ENCODE results near the gene VEZF1. TPM values are rescaled to one million over a fixed set of nuclear protein-coding genes. Genes with fewer than 3 reads are reported as not detected.

VEZF1 gene, protein sequence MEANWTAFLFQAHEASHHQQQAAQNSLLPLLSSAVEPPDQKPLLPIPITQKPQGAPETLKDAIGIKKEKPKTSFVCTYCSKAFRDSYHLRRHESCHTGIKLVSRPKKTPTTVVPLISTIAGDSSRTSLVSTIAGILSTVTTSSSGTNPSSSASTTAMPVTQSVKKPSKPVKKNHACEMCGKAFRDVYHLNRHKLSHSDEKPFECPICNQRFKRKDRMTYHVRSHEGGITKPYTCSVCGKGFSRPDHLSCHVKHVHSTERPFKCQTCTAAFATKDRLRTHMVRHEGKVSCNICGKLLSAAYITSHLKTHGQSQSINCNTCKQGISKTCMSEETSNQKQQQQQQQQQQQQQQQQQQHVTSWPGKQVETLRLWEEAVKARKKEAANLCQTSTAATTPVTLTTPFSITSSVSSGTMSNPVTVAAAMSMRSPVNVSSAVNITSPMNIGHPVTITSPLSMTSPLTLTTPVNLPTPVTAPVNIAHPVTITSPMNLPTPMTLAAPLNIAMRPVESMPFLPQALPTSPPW
- polyA plus RNA-seq (ENCODE audit: insufficient read length in 4 of 4), result 100 to 1,000 TPM in 3 of 4 donors, 10 to 100 TPM in 1; 98.0 to 120 (median 106) TPM

- DNase-seq (ENCODE audit: low read depth in 4 of 4, low spot score in 3 of 4), result peak in 2 of 4 donors; percentile 33 to 47
These were observed at the start of gene VEZF1 for GRCh38 chr17:57987581-57988300. Gene VEZF1 (minus strand): TSS chr17:57988254. CDS start chr17:57988111, 143 bp downstream.

DNA sequence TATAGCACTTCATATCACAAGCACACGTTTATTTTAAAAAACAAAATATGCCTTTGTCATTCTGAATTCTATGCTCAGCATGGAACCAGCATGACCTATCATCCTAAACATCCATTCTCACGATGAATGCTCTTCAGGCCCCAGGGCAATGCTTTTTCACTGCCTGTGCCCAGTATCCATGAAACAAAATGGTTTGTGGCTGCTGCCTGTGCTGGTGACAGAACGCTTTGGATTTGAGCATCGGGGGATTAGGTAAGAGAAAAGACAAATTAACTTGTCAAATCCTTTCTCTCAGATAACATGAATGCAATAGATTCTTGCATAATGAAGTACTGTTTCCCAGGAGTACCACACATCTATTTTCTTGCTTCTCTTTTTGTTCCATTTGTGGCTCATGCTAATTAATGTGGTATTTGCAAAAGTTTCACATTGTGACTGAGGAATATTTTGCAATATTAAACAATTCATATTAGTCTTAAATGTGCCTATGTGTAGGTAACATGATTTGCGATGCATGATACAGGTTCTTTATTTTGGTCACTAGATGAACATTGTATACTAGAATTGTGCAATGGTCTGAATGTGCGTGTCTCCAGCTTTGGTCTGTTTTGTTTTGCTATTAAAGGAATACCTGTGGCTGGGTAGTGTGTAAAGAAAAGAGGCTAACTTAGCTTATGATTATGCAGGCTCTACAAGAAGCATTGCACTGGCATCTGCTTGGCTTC is 44.8 kb upstream of the VEZF1 start:
- no peak for DNase-seq (ENCODE audit: low read depth in 4 of 4, low spot score in 3 of 4)

DNA sequence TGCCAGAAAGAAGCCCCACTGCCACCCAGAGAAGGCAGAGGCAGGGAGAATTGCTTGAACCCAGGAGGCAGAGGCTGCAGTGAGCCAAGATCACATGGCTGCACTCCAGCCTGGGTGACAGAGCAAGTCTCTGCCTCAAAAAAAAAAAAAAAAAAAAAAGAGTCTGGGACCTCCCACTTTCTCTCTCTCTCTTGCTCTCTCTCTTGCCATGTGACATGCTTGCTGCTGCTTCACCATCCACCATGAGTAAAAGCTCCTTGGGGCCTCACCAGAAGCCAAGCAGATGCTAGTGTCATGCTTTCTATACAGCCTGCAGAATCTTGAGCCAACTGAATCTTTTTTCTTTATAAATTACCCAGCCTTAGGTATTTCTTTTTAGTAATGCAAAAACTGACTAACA is 40.5 kb upstream of the VEZF1 start:
- DNase-seq (ENCODE audit: low read depth in 4 of 4, low spot score in 3 of 4), result no peak

- DNase-seq (ENCODE audit: low read depth in 4 of 4, low spot score in 3 of 4), result no peak
These were observed 32.3 kb upstream of the VEZF1 start for GRCh38 chr17:58020401-58020800.

DNA sequence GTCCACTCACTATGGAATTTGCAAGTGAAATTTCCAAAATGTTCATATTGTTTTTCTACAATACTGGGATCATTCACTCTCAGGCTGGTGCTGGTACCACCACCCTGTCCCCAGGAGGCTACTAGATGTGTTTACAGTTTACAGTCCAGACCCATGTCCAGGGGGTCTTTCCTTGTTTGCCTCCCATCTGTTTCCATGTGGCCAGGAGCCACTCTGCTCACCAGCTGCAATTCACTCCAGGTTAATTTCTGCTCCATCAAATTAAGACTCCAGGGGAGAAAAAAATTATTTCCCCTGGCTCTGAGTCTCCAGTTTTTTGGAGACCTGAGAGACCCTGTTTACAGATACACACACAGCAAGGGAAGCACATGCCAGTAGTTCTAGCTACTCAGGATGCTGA is 31.5 kb upstream of the VEZF1 start:
- DNase-seq (ENCODE audit: low read depth in 4 of 4, low spot score in 3 of 4), result no peak

DNA sequence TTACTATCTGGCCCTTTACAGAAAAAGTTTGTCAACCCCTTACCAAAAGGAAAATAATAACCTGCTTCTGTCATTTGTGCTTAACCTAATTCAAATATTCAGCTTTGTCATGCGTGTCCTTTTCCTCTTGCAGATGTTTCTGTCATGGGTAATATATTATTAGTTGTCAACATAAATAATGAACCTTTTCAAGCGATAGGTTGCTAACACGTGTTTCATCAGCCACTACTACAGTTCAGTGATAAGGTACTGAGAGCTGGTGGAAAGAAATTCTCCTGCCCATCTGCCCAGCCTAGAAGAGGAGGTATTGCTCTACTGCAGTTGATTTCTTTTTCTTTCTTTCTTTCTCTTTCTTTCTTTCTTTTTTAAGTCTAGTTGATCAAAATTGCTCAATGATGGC is 31.0 kb upstream of the VEZF1 start:
- no peak for DNase-seq (ENCODE audit: low read depth in 4 of 4, low spot score in 3 of 4)

GRCh38 chr17:58010067-58010799 is 22.2 kb upstream of the VEZF1 start:
- no peak for DNase-seq (ENCODE audit: low read depth in 4 of 4, low spot score in 3 of 4)

DNA sequence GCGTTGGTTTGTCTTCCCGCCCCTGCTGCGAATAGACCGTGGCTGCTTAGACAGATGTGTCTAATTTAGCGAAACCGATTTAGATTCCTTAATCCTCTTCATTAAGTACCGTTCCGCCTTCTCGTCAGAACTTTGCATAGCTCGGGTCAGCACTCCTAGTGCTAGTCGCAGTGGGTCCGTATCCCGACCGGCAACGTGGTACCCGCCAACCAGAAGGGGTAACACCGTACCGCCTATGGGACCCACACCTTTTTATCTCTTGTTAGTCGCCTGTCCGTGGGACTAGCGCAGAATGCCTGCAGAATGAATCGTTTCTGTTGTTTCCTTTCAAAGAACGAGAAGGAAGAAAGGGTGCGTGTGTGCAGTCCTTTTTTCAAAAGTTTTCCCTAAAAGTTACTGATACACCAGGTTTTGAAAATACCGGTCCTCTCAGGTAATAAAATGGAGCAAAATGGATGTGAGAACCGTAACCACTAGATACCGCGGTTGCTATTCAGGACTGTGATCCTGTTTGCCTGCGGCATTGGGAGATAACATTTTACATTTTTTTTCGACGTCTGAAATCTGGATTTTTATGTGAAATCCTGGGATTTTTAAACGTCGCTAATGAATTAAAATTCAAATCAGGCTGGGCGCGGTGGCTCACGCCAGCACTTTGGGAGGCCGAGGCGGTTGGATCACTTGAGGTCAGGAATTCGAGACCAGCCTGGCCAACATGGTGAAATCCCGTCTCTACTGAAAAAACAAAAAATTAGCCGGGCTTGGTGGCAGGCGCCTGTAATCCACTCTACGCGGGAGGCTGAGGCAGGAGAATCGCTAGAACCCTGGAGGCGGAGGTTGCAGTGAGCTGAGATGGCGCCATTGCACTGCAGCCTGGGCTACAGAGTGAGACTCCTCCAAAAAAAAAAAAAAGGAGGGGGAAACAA is 20.0 kb upstream of the VEZF1 start:
- DNase-seq (ENCODE audit: low read depth in 4 of 4, low spot score in 3 of 4), result no peak

GRCh38 chr17:58006924-58007780 is 19.1 kb upstream of the VEZF1 start, which contains the start of gene SRSF1:
Gene SRSF1 (minus strand): TSS chr17:58007246. CDS start chr17:58007137, 109 bp downstream.
- peak; percentile 96 to 99 (median 97) for DNase-seq (ENCODE audit: low read depth in 4 of 4, low spot score in 3 of 4)

DNA sequence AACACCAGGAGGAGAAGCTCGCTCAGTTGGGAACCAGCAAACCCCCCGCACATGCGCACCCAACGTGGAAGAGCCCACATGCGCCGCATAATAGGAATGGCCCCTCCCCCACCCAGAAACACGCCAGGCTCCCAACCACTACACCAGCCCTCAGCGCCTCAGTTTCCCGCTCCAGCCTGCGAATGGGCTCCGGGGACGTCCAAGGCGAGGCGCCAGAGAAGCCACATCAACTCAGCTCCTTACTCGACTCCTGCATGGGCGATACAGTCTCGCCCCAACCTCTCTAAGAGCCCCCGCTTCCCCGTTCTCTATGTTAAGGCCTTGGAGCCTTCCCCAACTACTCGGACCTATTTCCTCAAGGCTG is 18.5 kb upstream of the VEZF1 start:
- DNase-seq (ENCODE audit: low read depth in 4 of 4, low spot score in 3 of 4), result peak; percentile 55 to 72 (median 68)

GRCh38 chr17:58005728-58006559 is 17.9 kb upstream of the VEZF1 start:
- DNase-seq (ENCODE audit: low read depth in 4 of 4, low spot score in 3 of 4), result no peak

- DNase-seq (ENCODE audit: low read depth in 4 of 4, low spot score in 3 of 4), result no peak
These were observed 17.1 kb upstream of the VEZF1 start for GRCh38 chr17:58005031-58005727.

DNA sequence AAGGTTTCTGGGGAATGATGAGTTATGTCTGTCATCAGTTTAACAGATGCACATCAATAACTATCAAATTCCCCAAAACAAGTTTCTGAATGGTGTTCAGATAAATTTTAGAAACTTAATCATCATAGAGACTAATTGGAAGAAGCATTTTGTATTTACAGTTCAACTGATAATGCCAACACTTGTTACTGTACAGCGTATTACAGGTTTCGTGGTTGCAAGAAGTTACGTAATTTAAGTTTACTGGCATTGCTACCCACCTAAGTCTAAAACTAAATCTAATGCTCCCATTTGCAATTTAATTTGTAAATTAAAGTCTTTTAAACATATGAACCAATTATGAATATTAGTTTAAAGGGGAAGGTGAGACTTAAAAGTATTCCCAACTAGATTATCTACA is 16.0 kb upstream of the VEZF1 start:
- no peak for DNase-seq (ENCODE audit: low read depth in 4 of 4, low spot score in 3 of 4)

DNA sequence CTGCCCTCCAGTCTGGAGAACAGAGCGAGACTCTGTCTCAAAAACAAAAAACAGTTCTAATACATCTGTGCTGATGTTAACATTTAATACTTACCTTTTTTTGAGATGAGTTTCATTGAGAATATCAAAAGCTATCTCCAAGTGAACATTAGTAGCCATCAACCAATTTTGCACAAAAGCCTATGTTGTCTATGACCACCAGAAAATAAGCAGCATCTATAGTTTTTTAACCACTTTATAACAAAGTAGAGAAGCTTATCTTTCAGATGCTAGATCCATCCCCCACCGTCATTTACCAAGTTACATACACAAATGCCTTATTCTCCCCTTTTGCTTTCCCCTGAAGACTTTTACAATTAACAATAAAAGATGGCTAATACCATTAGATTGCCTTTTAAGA is 14.9 kb upstream of the VEZF1 start:
- DNase-seq (ENCODE audit: low read depth in 4 of 4, low spot score in 3 of 4), result no peak

GRCh38 chr17:58002154-58002948 is 14.3 kb upstream of the VEZF1 start:
- DNase-seq (ENCODE audit: low read depth in 4 of 4, low spot score in 3 of 4), result no peak
